Umbilical cord (tissue), 2 donors: ENCODE data around the gene TYRO3. TPM values are rescaled to one million over a fixed set of nuclear protein-coding genes. Genes with fewer than 3 reads are reported as not detected.
"Not testable (repeated sequence)": the region's sequence is repeated elsewhere in the genome, so short reads cannot be mapped to it uniquely, and the experiment has no call there.

ENCODE experiments used
- DNase-seq: peaks from one replicate; pipeline ENCODE4 v3.0.0-alpha.2; 2015; ENCODE audit warnings: low spot score
- total RNA-seq: library from RNA; depleted of rRNA; stranded (reverse); fragments of >200 nt; gene quantifications from one replicate; pipeline ENCODE4 v1.2.3, GENCODE V29; 2014; ENCODE audit warnings: low replicate concordance; ENCODE audit not compliant: insufficient read depth

The TYRO3 gene
- total RNA-seq, 1 donor from 2014 or later, result 5.5 TPM

GRCh38 chr15:41554343-41554742 is 4.7 kb upstream of the TYRO3 start:
- DNase-seq, result no peak

DNA sequence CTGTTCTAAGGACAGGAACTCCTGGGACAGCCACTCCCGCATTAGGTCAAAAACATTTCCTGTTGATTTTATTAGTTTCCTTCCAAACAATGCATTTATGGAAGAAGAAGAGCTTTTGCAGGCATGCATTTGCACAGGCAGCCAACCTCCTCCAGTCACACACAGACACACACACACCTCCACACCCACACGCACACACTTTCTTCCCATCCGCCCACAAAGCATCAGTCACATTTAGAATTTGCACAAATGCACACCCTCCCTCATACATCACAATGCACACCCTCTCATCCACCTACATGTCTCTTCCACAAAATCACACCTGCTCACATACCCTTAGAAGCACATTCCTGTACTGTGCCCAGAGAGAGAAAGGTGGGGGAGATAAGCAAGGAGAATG is 4.1 kb upstream of the TYRO3 start:
- no peak for DNase-seq

- DNase-seq, result no peak
Observed at GRCh38 chr15:41556677-41557076, 2.3 kb upstream of the TYRO3 start.

DNA sequence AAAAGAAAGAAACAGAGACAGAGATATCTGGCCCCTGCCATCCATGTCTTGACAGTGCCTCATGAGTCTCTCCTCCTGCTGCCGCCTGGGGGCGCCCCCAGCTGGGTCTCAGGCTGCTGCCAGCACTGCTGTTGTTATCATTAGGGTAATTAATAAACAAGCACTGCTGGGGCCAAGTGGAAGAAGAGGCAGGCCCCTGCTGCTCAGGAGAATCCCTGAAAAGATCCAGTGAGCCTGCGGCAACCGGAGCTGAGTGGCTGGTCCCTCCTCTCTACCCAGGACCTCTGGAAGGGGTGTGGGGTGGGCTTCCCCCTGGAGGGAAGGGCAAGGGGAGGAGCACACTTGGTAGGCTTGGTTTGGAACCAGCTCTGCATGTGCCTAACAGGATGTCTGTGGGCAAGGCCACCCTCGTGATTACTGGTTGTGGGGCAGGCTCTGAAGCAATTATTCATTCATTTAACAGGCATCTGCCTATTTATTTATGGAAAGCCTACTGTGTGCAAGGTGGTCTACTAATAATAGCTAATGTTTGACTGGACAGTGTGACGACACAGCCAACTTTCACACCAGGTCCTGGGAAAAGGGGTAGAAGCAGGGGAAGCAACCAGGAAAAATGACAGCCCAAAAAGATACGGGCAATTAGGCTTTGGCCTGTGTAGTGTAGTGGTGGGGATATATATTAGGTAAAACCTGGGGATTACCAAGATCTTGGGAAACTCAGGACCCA is 1.2 kb upstream of the TYRO3 start:
- DNase-seq, result peak; percentile 79

DNA sequence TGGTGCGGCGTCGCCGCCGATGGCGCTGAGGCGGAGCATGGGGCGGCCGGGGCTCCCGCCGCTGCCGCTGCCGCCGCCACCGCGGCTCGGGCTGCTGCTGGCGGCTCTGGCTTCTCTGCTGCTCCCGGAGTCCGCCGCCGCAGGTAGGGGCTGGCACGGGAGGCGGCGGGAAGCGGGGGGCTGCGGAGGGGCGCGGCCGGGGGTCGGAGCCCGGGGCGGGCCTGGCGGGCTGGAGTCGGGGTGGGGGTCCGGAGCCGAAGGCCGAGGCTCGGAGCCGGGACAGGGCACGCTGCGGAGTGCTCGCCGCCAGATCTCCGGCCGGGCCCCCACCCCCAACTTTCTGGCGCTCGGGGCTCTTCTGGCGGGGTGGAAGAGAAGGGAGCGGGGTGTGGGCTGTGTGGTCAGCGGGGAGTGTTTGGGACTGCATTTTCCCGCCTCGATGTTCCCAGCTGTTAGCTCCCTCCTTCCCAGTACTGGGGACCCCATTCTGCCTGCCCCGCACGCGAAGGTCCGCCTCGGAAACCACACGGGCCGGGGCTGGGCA is 299 bp downstream of the TYRO3 start:
- DNase-seq, result no peak

DNA sequence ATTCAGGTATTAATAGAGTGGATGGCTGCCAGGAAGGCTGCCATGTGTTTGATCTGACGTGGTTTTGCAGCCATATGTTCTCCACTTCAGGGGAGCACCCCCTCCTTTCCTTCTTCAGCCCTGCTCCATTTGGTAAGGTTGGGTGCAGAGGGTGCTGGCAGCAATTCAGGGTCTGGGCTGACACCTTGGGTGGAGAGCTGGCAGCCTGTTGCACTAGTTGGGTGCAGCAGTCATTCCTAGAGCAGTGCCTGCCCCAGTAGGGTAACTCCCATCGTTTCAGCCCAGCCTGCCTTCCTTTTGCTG is 1.5 kb downstream of the TYRO3 start:
- DNase-seq, result no peak

DNA sequence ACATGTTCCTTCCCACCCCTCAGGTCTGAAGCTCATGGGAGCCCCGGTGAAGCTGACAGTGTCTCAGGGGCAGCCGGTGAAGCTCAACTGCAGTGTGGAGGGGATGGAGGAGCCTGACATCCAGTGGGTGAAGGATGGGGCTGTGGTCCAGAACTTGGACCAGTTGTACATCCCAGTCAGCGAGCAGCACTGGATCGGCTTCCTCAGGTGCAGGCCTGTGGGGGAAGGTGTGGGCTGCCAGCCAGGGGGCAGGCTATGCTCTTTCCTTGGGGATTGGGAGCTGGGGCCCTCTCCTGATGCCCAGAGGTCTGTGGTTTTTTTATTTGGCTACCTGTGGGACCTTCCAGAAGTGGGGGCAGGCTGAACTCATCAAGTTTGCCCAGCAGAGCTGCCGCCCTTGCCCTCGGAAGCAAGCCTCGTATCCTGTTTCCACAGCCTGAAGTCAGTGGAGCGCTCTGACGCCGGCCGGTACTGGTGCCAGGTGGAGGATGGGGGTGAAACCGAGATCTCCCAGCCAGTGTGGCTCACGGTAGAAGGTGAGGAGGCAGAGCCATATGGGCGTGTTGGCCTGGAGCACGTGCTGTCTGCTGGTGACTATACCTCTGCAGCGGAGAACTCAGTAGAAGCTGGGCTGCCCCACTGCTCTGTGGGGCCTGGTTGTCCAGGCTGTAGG is 2.2 kb downstream of the TYRO3 start:
- no peak for DNase-seq

DNA sequence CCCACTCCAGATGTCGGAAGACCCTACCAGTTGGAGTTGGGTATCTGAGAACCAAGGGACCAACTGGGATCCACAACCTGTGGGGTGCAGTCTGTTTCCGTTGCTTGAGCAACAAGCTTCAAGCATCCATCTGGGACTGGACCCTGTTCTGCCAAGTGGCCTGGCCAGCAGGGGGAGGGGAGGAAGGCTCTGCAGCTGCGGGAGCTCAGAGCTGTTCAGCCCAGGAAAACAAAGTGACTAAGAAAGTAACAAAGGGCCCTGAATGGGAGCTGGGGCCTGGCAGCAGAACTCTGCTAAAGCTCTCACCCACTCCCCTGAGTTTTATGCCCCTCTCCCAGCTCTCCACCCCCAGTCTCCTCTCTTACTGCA is 2.7 kb downstream of the TYRO3 start:
- no peak for DNase-seq

DNA sequence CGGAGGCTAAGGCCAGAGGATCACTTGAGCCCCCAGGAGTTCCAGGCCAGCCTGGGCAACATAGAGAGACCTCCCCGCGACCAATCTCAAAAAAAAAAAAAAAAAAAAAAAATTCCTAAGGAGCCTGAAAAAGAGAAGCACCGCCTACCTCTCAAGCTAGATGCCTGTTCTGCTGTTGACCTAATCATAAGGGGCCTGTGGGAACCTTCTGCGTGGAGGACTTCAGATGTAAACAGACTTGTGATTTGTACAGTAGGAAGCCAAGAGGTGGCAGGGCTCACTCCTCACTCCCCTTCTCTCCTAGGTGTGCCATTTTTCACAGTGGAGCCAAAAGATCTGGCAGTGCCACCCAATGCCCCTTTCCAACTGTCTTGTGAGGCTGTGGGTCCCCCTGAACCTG is 3.2 kb downstream of the TYRO3 start:
- DNase-seq, result no peak

DNA sequence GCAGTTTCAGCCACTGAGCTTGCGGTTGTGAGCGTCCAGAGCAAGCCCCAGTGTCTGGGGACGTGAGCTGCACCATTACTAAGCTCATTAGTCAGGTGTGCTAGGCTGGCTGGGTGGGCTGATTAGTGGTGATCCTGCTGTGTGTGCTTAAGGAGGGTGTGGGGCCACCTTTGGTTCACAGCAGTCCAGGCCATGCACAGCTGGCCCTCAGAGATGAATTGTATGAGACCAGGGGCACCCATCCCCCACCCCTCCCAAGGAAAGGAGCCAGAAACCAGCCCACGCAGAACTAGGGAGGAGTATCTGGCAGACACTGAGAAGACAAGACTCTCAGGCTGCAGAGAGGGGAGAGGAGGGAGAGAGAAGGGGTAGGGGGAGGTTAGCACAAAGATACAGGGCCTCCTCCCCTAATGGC is 3.8 kb downstream of the TYRO3 start:
- DNase-seq, result peak; percentile 42

DNA sequence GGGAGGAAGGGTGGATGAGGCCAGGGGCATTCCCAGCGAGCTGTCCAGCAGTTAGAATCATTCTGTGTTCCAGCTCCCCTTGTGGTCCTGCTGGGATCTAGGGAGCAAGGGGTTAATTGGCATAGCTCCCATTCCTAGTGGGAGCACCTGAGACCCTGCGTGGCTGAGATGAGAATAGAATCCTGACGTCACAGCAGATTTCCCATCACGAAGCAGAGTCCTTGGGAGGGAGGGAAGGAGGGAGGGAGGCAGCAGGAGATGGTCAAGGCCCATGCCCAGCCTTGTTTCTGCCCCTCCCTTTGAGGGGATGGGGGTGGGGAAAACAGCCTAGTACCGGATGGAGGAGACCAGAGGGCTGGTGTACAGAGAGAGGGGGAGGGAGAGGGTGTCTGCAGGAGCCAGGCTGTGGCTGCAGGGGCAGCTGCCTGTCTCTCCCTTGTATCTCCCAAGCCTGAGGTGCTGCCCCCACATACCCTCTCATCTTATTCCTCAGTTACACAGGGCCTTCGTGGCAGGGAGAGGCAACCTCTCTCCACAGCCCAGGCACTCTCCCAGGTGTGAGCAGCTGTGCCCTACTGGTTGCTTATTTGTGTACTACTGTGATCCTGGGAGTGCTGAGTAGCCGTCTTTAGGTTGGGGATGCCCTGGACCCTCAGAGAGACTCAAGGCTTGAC is 5.4 kb downstream of the TYRO3 start:
- DNase-seq, result peak; percentile 71

DNA sequence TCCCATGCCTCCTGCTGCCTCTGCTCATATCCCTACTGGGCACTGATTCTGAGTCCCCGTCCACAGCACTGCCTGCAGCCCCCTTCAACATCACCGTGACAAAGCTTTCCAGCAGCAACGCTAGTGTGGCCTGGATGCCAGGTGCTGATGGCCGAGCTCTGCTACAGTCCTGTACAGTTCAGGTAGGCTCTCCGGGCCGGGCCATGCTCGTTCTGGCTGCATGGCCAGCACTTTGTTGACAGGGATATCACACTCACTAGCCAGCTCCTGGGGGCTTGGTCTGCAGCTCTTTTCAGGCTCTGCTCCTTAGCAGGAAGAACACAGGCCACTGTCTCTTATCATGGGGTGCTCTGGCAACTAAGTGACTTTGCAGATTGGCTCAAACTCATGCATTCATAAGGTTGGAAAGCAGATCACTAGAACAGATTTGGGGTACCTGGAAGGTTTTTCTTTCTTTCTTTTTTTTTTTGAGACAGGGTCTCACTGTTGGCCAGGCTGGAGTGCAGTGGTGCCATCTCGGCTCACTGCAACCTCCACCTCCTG is 6.0 kb downstream of the TYRO3 start:
- DNase-seq, result no peak

- no peak for DNase-seq
Observed at GRCh38 chr15:41565702-41566101, 6.7 kb downstream of the TYRO3 start.

- no peak for DNase-seq
Observed at GRCh38 chr15:41566121-41566885, 7.3 kb downstream of the TYRO3 start.

GRCh38 chr15:41567261-41567660 is 8.2 kb downstream of the TYRO3 start:
- DNase-seq, result no peak

DNA sequence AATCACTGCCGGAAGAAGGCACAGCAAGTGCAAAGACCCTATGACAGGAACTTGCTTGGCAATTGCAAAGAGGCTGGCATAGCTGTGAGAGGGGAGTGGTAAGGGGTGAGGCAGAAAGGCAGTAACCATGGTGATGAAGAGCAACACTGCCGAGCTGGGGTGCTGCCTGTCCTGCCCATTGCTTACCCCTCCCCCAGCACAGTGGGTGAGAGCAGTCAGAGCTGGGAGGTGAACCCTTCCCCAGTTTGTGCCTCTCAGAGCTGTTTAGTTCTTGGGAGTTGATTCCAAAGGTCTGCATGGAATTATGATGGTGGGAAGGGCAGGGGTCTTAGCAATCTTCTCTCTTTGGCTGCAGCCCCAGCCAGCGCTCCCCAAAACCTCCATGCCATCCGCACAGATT is 8.8 kb downstream of the TYRO3 start:
- peak; percentile 40 for DNase-seq

DNA sequence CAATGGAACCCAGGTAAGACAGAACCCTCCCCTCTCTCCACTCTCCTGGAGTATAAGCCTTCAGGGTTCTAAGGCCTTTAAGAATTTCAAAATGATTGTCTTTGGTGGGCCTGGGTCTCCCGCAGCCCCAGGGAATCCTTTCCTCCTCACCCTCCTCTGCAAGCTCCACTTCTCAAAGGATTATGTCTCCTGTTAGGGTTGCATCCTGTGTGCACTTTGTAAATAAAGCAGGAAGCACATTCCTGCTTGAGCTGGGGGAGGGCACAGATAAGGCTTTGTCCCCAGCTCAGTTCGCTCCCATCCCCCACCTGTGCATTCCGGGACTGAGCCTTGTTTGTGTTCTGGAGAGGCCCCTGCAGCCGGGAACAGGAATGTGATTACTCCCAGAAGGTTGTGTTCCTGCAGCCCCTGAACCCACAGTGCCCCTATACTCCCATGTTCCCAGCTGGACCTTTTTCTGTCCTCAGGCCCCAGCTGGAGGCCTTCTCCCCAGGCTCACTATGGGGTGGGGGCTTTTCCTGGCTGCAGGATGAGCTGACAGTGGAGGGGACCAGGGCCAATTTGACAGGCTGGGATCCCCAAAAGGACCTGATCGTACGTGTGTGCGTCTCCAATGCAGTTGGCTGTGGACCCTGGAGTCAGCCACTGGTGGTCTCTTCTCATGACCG is 9.5 kb downstream of the TYRO3 start:
- peak; percentile 72 for DNase-seq

DNA sequence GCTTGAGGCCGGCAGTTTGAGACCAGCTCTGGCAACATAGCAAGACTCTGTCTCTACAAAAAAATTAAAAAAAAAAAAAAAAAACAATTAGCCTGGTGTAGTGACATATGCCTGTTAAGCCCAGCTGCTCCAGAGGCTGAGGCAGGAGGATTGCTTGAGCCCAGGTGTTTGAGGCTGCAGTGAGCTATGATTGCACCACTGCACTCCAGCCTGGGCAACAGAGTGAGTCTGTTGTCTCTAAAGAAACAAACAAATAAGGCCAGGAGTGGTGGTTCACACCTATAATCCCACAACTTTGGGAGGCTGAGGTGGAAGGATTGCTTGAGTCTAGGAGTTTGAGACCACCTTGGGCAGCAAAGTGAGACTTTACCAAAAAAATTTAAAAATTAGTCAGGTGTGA is 10.2 kb downstream of the TYRO3 start:
- DNase-seq, result not testable (repeated sequence)

DNA sequence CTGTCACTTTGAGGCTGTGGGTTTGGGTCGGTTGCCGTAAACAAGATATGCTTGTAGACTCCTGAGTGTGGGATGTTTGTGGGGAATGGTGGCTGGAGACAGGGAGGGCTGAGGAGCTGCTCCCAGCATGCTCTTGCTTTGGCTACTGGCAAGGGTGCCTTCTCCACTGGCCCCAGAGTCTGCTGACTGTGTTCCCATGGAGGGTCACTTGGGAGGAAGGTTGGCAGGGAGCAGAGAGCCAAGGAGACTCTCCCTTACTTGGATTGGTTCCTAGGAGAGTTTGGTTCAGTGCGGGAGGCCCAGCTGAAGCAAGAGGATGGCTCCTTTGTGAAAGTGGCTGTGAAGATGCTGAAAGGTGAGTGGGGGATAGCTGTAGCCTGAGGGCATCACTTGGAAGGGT is 11.8 kb downstream of the TYRO3 start:
- no peak for DNase-seq

DNA sequence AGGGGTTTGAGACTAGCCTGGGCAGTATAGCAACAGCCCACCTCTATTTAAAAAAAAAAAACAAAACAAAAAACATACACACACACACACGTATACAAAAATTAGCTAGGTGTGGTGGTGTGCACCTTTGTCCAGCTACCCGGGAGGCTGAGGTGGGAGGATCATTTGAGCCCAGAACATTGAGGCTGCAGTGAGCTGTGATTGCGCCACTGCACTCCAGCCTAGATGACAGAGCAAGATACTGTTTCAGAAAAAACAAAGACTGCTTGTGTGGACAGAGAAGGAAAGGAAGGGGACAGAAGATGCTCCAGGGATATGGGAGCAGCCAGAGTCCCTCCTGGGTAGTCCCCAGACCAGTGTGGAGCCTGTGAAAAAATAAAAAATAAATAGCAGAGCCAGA is 12.9 kb downstream of the TYRO3 start:
- no peak for DNase-seq

DNA sequence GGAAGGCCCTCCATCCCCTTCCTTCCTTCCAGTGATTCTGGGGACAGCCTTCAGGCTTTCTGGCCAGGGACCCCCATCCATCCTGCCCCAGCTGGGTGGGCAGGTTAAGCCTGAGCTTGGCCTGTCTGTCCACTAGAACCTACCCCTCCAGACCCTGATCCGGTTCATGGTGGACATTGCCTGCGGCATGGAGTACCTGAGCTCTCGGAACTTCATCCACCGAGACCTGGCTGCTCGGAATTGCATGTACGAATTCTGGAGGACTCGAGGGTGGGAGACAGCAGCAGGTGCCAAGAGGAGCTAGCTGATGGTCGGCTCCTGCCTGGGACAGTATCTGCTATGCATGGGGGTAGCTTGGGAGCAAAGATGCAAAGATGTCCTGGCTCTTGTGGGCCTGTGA is 13.9 kb downstream of the TYRO3 start:
- no peak for DNase-seq
